K562 (cell line): Measurements from ENCODE around the gene PPIC. TPM values are rescaled to one million over a fixed set of nuclear protein-coding genes. Genes with fewer than 3 reads are reported as not detected.

Experiments used
- ATAC-seq: fragments of 200-7000 bp; cut with Tn5 transposase; 3 replicates; pipeline ENCODE4 v1.9.1; 2020; ENCODE audit warnings: moderate library complexity
- BruUV-seq: library from RNA; stranded (reverse); fragments of 400-500 nt; replicated peaks from 2 replicates; lab custom pipeline; 2021; lab: Mats Ljungman, UMichigan
- CTCF ChIA-PET: fragments of 300-600 bp; formaldehyde crosslinking; extraction: SDS; loops from one replicate; lab custom pipeline; 2021; ENCODE audit warnings: low intra/inter-chr PET ratio; lab: Yijun Ruan, JAX
- POLR2A ChIA-PET: fragments of 300-600, 350-650 bp; sonication (Branson Sonifier 250); formaldehyde crosslinking; extraction: SDS; loops from one replicate; lab custom pipeline; 2021; ENCODE audit warnings: antibody characterized with exemption, inconsistent platforms; lab: Yijun Ruan, JAX
- DNase-seq, 4 experiments: peaks; one replicate each; pipeline versions ENCODE4 v3.0.0 to v3.0.0-alpha.2; 2011 to 2018; ENCODE audit warnings: low spot score in 3 of 4, mixed read lengths in 3 of 4; ENCODE audit errors: extremely low read depth in 1 of 4
- FAIRE-seq: peaks from 2 replicates; lab custom pipeline; 2011; peaks lifted over from hg19 to GRCh38; lab: Jason Lieb, UNC
- H2AFZ ChIP-seq: 2 replicates; pipeline ENCODE4 v1.6.0; 2011; ENCODE audit warnings: low read depth, low read length, control low read depth, inconsistent platforms
- H3K27ac ChIP-seq: fragments of 200-600 bp; 3 replicates; pipeline ENCODE4 v1.8.0; 2011; ENCODE audit warnings: low read depth, mild to moderate bottlenecking, control low read depth, inconsistent platforms, low read length, moderate library complexity, mixed read lengths; ENCODE audit errors: extremely low read depth
- H3K27me3 ChIP-seq, 2 experiments: fragments of 300-600 bp in 1 of 2; 2 replicates in 1 of 2; 3 replicates in 1 of 2; pipeline versions ENCODE4 v1.6.0 to v1.8.0; 2011; ENCODE audit warnings: inconsistent platforms in 2 of 2, low read length in 2 of 2, mild to moderate bottlenecking in 1 of 2, mixed read lengths in 1 of 2, moderate library complexity in 1 of 2; ENCODE audit not compliant: control insufficient read depth in 2 of 2, insufficient read depth in 2 of 2
- H3K36me3 ChIP-seq: fragments of 300-600 bp; 3 replicates; pipeline ENCODE4 v1.8.0; 2011; ENCODE audit warnings: mild to moderate bottlenecking, low read length, inconsistent platforms; ENCODE audit not compliant: control insufficient read depth, insufficient read depth
- H3K4me1 ChIP-seq, 2 experiments: fragments of 200-600 bp in 1 of 2; replicated peaks in 1 of 2; 2 replicates in 1 of 2; 3 replicates in 1 of 2; pipeline versions ENCODE4 v1.5.1 to v1.8.0; 2011; ENCODE audit warnings: inconsistent platforms in 2 of 2, low read length in 2 of 2, mild to moderate bottlenecking in 1 of 2, mixed read lengths in 1 of 2, moderate library complexity in 1 of 2; ENCODE audit not compliant: control insufficient read depth in 2 of 2, insufficient read depth in 2 of 2
- H3K4me2 ChIP-seq: 2 replicates; pipeline ENCODE4 v1.6.1; 2011; ENCODE audit warnings: low read length, control low read depth, inconsistent platforms, mixed read lengths; ENCODE audit not compliant: insufficient read depth
- H3K4me3 ChIP-seq: fragments of 200-600 bp; sonication (generic), shearing (Covaris generic); 2 replicates; pipeline ENCODE4 v1.5.1; 2016; ENCODE audit warnings: control low read depth, inconsistent platforms
- H3K79me2 ChIP-seq: fragments of 200-600 bp; 3 replicates; pipeline ENCODE4 v1.8.0; 2011; ENCODE audit warnings: low read length, inconsistent platforms; ENCODE audit not compliant: control insufficient read depth, insufficient read depth
- H3K9ac ChIP-seq, 2 experiments: 2 replicates each; pipeline versions ENCODE4 v1.6.0 to v1.6.1; 2011; ENCODE audit warnings: low read depth in 2 of 2, low read length in 2 of 2, control low read depth in 1 of 2, inconsistent platforms in 1 of 2, mild to moderate bottlenecking in 1 of 2, mixed read lengths in 1 of 2; ENCODE audit not compliant: insufficient read depth in 1 of 2
- H3K9me1 ChIP-seq: one replicate; pipeline ENCODE4 v1.6.0; 2011; ENCODE audit warnings: inconsistent platforms, mild to moderate bottlenecking, low read length, moderate library complexity; ENCODE audit not compliant: control insufficient read depth, insufficient read depth
- H3K9me3 ChIP-seq: replicated peaks from 2 replicates; pipeline ENCODE4 v1.5.1; 2011; ENCODE audit warnings: low read depth, low read length, inconsistent platforms; ENCODE audit not compliant: control insufficient read depth, insufficient read depth
- H4K20me1 ChIP-seq: replicated peaks from 2 replicates; pipeline ENCODE4 v1.6.1; 2011; ENCODE audit warnings: low read length, inconsistent platforms, mixed read lengths; ENCODE audit not compliant: control insufficient read depth, insufficient read depth
- ATF3 ChIP-seq, 2 experiments: fragments of 450-650 bp in 1 of 2; sonication (generic) in 1 of 2; formaldehyde crosslinking in 1 of 2; IDR thresholded peaks in 1 of 2; conservative IDR thresholded peaks in 1 of 2; 2 replicates each; pipeline versions ENCODE4 v1.6.1 to v1.8.1; 2016 to 2023; ENCODE audit warnings: mild to moderate bottlenecking in 2 of 2, moderate library complexity in 2 of 2, inconsistent platforms in 1 of 2, missing genetic modification reagents in 1 of 2
- CEBPG ChIP-seq, 3 experiments: fragments of 200-800 bp in 1 of 3; sonication (Bioruptor generic) in 1 of 3; sonication (generic) in 1 of 3; formaldehyde crosslinking in 1 of 3; IDR thresholded peaks in 2 of 3; conservative IDR thresholded peaks in 1 of 3; 2 replicates each; pipeline versions ENCODE4 v1.6.1 to v1.8.0; 2016 to 2022; ENCODE audit warnings: missing compliant biosample characterization in 2 of 3, missing genetic modification characterization in 2 of 3, mild to moderate bottlenecking in 1 of 3, missing genetic modification reagents in 1 of 3
- CHAMP1 ChIP-seq: fragments of 450-650 bp; IDR thresholded peaks from 2 replicates; pipeline ENCODE4 v1.6.1; 2016; ENCODE audit warnings: mild to moderate bottlenecking
- CTBP1 ChIP-seq: fragments of 450-650 bp; IDR thresholded peaks from 2 replicates; pipeline ENCODE4 v1.6.1; 2016; ENCODE audit warnings: borderline replicate concordance
- EHMT2 ChIP-seq: fragments of 450-650 bp; IDR thresholded peaks from 2 replicates; pipeline ENCODE4 v1.6.1; 2018; ENCODE audit warnings: antibody characterized with exemption
- ERF ChIP-seq: fragments of 450-650 bp; formaldehyde crosslinking; IDR thresholded peaks from 2 replicates; pipeline ENCODE4 v1.4.0; 2020; ENCODE audit warnings: mild to moderate bottlenecking, mixed read lengths
- HEY1 ChIP-seq: fragments of 250-450 bp; sonication (Bioruptor Pico); IDR thresholded peaks from 2 replicates; pipeline ENCODE4 v1.5.0; 2020; ENCODE audit warnings: mild to moderate bottlenecking, moderate library complexity, borderline replicate concordance
- KDM1A ChIP-seq, 2 experiments: fragments of 450-650 bp; IDR thresholded peaks; 2 replicates each; pipeline ENCODE4 v1.6.1; 2016; ENCODE audit warnings: mild to moderate bottlenecking in 2 of 2
- MAFF ChIP-seq: IDR thresholded peaks from 2 replicates; pipeline ENCODE4 v1.6.1; 2012; ENCODE audit warnings: low read length, improper control_type of control experiment
- MIER1 ChIP-seq: fragments of 450-650 bp; IDR thresholded peaks from 2 replicates; pipeline ENCODE4 v1.6.1; 2016; ENCODE audit warnings: antibody characterized with exemption, mild to moderate bottlenecking, low read depth
- MYC ChIP-seq, 2 experiments: fragments of 250-450 bp in 1 of 2; sonication (Bioruptor Pico) in 1 of 2; IDR thresholded peaks; 2 replicates each; pipeline versions ENCODE4 v1.5.1 to v1.6.1; 2012 to 2021; ENCODE audit warnings: low read depth in 2 of 2, borderline replicate concordance in 1 of 2, improper control_type of control experiment in 1 of 2, low read length in 1 of 2, mild to moderate bottlenecking in 1 of 2, moderate library complexity in 1 of 2
- NFATC3 ChIP-seq: fragments of 450-650 bp; IDR thresholded peaks from 2 replicates; pipeline ENCODE4 v1.6.1; 2017; ENCODE audit warnings: mild to moderate bottlenecking
- NR2C1 ChIP-seq, 2 experiments: fragments of 450-650 bp; IDR thresholded peaks; 2 replicates each; pipeline ENCODE4 v1.6.1; 2017; ENCODE audit warnings: mild to moderate bottlenecking in 2 of 2, antibody characterized with exemption in 1 of 2, inconsistent platforms in 1 of 2, missing compliant biosample characterization in 1 of 2, missing genetic modification characterization in 1 of 2
- PHF8 ChIP-seq: fragments of 200-600 bp; sonication (generic); IDR thresholded peaks from 2 replicates; pipeline ENCODE4 v1.6.1; 2012; ENCODE audit warnings: mixed run types, mild to moderate bottlenecking, inconsistent platforms, low read length, moderate library complexity, borderline replicate concordance
- SIRT6 ChIP-seq: IDR thresholded peaks from one replicate; pipeline ENCODE4 v1.6.1; 2012; ENCODE audit warnings: low read depth, mild to moderate bottlenecking, control low read depth, inconsistent platforms, low read length, moderate library complexity
- XRCC4 ChIP-seq: IDR thresholded peaks from one replicate; pipeline ENCODE4 v1.6.1; 2011; ENCODE audit not compliant: insufficient read depth, insufficient read length; ENCODE audit errors: extremely low read depth
- WGBS: fragments of 100-300 bp; shearing (Covaris generic); methylation state at CpG from one replicate; pipeline ENCODE4 v1.1.6; 2016; ENCODE audit warnings: low coverage, mixed read lengths; ENCODE audit not compliant: insufficient coverage; ENCODE audit errors: missing lambda C conversion rate; 5-methylcytosine and 5-hydroxymethylcytosine counted together
- in situ Hi-C: fragments of 300-500 bp; cut with MboI; formaldehyde crosslinking; loops from 4 replicates; pipeline ENCODE4 v1.15.0; 2018; ENCODE audit warnings: inconsistent platforms, mixed read lengths
- intact Hi-C: fragments of 100-400 bp; cut with micrococcal nuclease; formaldehyde crosslinking; loops from 2 replicates; pipeline ENCODE4 v1.14.2; 2022
- polyA plus RNA-seq, 8 experiments: library from polyadenylated mRNA; depleted of rRNA in 4 of 8; stranded (reverse) in 5 of 8; unstranded in 3 of 8; fragments of >200 nt; fragmentation: Nextera tagmentation in 2 of 8; fragmentation: Illumina TruSeq in 1 of 8; extraction: Ambion mirVana in 2 of 8; extraction: Trizol in 1 of 8; gene quantifications; 2 replicates each; pipeline versions ENCODE4 v1.2.1 to v1.2.3, GENCODE V29; 2011 to 2014; ENCODE audit warnings: inconsistent platforms in 1 of 8, missing spikeins in 1 of 8
- total RNA-seq, 7 experiments: library from RNA; depleted of rRNA in 6 of 7; stranded (reverse); fragments of >200 nt in 6 of 7; fragmentation: Illumina TruSeq in 2 of 7; extraction: Trizol in 2 of 7; gene quantifications; 2 replicates each; pipeline versions ENCODE4 v1.2.1 to v1.2.3, GENCODE V29; 2011 to 2021; ENCODE audit warnings: low replicate concordance in 1 of 7

The PPIC gene
- total and polyA plus RNA-seq, 9 of the 15 experiments (the other 6 are each of a cell fraction or from before 2014, with no cell fraction given): 1.3 to 4.5 (median 2.8) TPM

- Histone ChIP-seq H3K27me3 (peaks cover 18 to 50% of the 10 kb centered on the region in 2 experiments), H3K4me1 (peaks cover 0 to 2% of the 10 kb centered on the region in 2 experiments; a peak in 1 of 5 replicates), H3K9ac (no peak overlapping the region), H2AFZ (no peak overlapping the region), H3K79me2 (no peaks in the 10 kb centered on the region), H3K9me3 (no peaks in the 10 kb centered on the region), H3K36me3 (no peaks in the 10 kb centered on the region), H3K4me2 (no peak overlapping the region), H3K27ac (no peak overlapping the region), H3K9me1 (peaks cover 3% of the 10 kb centered on the region), H3K4me3 (no peak overlapping the region), H4K20me1 (no peaks in the 10 kb centered on the region)
- intact Hi-C loops: no loop called here
- WGBS: 0% methylated on average over 3 of the region's 3 CpGs
- ChIA-PET CTCF (no interaction called here), POLR2A (interaction anchor here (1.5 kb wide), 1 partner anchor 8 kb away, joined by 3 read pairs; no protein-coding TSS in a partner anchor)
- FAIRE-seq (no peak), DNase-seq (no peak), ATAC-seq (no peak)
- no TSS peak for BruUV-seq
- in situ Hi-C loops: no loop called here
- TF ChIP-seq HEY1 (no peak), ATF3 (IDR thresholded peaks at IDR 0.05) (no peak), ATF3 (CRISPR knock-in tag; conservative IDR thresholded peaks at IDR 0.05) (no peak), EHMT2 (no peak), CHAMP1 (no peak), CEBPG (CRISPR knock-in tag; IDR thresholded peaks at IDR 0.05) (no peak), CEBPG (tag; conservative IDR thresholded peaks at IDR 0.05 in 1 of 2, IDR thresholded peaks at IDR 0.05 in 1 of 2) (no peak), PHF8 (no peak), KDM1A (IDR thresholded peaks at IDR 0.05) (no peak), MAFF (no peak), SIRT6 (no peak), MYC (IDR thresholded peaks at IDR 0.05; ENCODE audit: low read depth, low read length) (no peak), MYC (CRISPR knock-in tag; IDR thresholded peaks at IDR 0.05; ENCODE audit: borderline replicate concordance, low read depth) (no peak), XRCC4 (no peak), CTBP1 (no peak), NFATC3 (no peak), MIER1 (no peak), ERF (CRISPR knock-in tag) (no peak), NR2C1 (IDR thresholded peaks at IDR 0.05) (no peak), NR2C1 (tag; IDR thresholded peaks at IDR 0.05) (no peak)
These were observed 46.8 kb upstream of the PPIC start for GRCh38 chr5:123083298-123083697.
